Measurements from ENCODE around the gene SV2B.

Gene SV2B

DNA sequence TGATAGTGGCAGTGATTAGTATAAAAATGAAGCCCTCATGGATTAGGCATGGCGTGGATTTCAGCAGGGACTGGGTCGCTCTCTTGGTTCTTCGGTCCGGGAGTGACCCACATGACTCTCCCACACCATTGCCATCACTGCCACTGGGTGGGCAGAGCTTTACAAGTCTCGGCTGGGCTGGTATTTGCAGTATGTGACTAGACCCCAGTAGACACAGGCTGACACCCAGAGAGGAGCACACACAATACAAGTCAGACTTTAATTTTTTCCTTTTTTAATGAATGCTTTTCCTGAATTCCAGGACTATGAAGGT is 1.5 kb downstream of the SV2B start:
- no peak overlapping the region for H3K4me3 ChIP-seq (ENCODE audit: low read depth, low read length)
- TF ChIP-seq, protein P1, sequence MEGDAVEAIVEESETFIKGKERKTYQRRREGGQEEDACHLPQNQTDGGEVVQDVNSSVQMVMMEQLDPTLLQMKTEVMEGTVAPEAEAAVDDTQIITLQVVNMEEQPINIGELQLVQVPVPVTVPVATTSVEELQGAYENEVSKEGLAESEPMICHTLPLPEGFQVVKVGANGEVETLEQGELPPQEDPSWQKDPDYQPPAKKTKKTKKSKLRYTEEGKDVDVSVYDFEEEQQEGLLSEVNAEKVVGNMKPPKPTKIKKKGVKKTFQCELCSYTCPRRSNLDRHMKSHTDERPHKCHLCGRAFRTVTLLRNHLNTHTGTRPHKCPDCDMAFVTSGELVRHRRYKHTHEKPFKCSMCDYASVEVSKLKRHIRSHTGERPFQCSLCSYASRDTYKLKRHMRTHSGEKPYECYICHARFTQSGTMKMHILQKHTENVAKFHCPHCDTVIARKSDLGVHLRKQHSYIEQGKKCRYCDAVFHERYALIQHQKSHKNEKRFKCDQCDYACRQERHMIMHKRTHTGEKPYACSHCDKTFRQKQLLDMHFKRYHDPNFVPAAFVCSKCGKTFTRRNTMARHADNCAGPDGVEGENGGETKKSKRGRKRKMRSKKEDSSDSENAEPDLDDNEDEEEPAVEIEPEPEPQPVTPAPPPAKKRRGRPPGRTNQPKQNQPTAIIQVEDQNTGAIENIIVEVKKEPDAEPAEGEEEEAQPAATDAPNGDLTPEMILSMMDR (IDR thresholded peaks at IDR 0.05; ENCODE audit: insufficient read depth, low read depth, low read length, missing control alignments) = no peak
- DNase-seq (ENCODE audit: low read depth) = no peak

DNA sequence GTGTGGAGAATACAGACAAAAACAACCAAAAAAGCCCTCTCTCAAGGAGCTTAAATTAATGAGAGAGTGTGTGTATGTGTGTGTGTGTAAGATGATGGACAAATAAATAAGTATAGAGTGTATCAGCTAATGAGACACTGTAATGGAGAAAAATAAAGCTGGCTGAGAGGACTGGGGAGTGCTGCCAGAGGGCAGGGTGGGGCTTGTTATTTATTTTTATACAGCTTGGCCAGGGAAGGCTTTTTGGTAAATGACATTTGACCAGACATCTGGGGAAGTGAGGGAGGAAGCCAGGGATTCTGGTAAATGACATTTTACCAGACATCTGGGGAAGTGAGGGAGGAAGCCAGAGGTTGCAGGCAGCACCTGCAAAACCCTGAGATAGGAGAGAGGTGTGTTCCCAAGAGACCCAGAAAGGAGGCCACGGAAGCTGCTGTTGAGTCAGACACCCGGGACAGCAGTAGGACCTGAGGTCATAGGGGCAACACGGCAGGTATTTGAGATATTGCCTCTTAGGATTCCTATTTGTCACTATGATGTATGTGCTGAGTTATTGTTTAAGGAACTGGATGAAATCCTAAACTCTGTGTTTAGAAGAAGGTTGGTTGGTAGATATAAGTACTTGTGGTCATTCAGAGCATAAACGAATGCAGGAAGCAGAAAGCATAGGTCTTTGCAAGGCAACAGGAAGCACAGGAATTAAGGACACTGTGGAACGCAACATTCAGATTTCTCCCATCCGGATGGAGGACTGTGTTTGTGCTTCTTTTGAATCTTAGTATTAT is 2.7 kb downstream of the SV2B start:
- TF ChIP-seq, protein P1 (IDR thresholded peaks at IDR 0.05; ENCODE audit: insufficient read depth, low read depth, low read length, missing control alignments) = no peak
- no peak for DNase-seq (ENCODE audit: low read depth)
- no peak overlapping the region for H3K4me3 ChIP-seq (ENCODE audit: low read depth, low read length)

DNA sequence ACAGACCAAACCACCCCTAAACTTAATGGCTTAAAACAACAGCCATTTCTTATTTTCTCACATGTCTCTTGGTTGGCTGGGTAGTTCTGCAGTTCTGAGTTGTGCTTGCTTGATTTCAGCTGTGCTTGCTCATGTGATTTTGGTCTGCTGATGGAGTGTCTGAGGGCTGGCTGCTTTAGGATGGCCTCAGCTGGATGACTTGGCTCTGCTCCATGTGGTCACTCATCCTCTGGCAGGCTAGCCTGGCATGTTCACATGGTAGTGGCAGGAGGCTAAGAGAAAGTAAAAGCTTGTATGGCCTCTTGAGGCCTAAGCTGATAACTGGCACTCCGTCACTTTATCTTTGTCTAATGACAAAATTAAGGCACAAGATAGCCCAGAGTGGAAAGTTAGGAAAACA is 4.1 kb downstream of the SV2B start:
- DNase-seq (ENCODE audit: low read depth) = no peak
- no peak overlapping the region for H3K4me3 ChIP-seq (ENCODE audit: low read depth, low read length)
- TF ChIP-seq, protein P1 (IDR thresholded peaks at IDR 0.05; ENCODE audit: insufficient read depth, low read depth, low read length, missing control alignments) = no peak

DNA sequence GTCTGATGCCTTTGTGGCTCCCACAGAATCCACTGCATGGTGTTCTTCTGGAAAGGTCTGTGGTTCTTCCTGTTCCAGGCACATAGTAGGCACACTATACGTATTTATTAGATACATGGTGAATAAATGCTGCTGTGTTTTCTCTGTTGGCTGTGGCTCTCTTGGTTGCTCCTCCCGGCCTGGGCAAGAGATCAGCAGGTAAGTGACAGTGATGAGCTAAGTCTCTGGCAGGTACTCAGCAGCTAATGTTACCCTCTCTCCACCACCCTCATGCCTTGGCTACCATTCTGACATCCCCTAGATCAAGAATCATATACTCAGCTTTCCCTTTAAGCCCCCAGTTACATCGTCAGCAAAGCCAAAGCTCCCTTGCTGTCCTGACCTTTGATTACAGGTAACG is 8.4 kb downstream of the SV2B start:
- no peak overlapping the region for H3K4me3 ChIP-seq (ENCODE audit: low read depth, low read length)
- no peak for DNase-seq (ENCODE audit: low read depth)
- TF ChIP-seq, protein P1 (IDR thresholded peaks at IDR 0.05; ENCODE audit: insufficient read depth, low read depth, low read length, missing control alignments) = no peak

DNA sequence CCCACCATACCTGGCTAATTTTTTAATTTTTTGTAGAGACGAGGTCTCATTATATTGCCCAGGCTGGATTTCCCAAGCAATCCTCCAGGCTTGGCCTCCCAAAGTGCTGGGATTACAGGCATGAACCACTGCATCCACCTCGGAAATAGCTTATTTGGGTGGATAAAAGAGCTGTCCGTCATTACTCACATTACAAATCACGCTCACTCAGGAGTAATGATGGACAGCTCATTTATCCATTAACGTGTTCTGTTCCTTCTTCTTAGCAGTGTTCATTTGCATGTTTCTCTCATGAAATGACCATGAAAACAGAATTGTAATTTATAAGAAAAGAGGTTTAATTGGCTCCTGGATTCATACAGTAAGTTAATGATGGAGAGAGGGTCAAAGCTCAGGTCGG is 9.8 kb downstream of the SV2B start:
- H3K4me3 ChIP-seq (ENCODE audit: low read depth, low read length) = no peak overlapping the region
- TF ChIP-seq, protein P1 (IDR thresholded peaks at IDR 0.05; ENCODE audit: insufficient read depth, low read depth, low read length, missing control alignments) = no peak
- DNase-seq (ENCODE audit: low read depth) = no peak

DNA sequence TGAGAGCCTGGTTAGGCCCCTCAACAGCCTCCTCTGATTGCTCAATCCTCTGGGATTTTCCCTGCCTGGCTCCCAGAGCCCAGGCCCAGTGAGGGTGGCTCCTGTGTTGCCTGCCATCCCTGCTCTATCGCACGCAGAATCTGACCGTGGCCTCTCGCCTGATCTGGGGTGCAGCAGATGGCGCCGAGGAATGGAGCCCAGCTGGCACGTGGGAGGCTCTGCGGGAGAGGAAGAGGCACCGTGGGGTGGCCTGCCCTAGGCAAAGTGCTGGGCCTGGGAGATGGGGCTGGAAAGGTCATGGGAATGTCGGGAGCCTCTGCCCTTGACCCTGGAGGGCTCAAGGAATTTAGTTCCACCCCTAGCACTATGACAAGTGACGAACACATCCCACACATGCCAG is 10.3 kb downstream of the SV2B start:
- TF ChIP-seq, protein P1 (IDR thresholded peaks at IDR 0.05; ENCODE audit: insufficient read depth, low read depth, low read length, missing control alignments) = no peak
- H3K4me3 ChIP-seq (ENCODE audit: low read depth, low read length) = no peak overlapping the region
- DNase-seq (ENCODE audit: low read depth) = no peak

DNA sequence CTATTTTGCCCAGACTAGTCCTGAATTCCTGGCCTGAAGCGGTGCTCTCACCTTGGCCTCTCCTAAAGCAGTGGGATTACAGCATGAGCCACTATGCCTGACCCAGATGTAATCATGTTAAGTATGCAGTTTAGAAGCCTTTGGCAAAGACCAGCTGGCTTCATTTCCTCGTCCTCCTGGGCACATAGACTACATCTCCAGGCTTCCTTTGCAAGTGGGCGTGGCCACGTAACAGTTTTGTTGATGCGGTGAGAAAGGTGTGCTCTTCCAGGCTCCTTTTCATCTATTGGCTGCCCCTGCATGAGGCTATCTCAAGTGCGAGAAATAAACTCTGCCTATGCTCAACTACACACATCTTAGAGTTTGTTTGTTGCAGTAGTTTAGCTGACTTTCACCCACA is 13.0 kb downstream of the SV2B start:
- DNase-seq (ENCODE audit: low read depth) = no peak
- TF ChIP-seq, protein P1 (IDR thresholded peaks at IDR 0.05; ENCODE audit: insufficient read depth, low read depth, low read length, missing control alignments) = no peak
- no peak overlapping the region for H3K4me3 ChIP-seq (ENCODE audit: low read depth, low read length)
